Ecto neural progenitor cell (in vitro differentiated cells): ENCODE results near the gene CALCB.

Experiments
- DNase-seq: peaks from one replicate; pipeline ENCODE4 v3.0.0-alpha.2; 2018; ENCODE audit warnings: low spot score

The CALCB gene

DNA sequence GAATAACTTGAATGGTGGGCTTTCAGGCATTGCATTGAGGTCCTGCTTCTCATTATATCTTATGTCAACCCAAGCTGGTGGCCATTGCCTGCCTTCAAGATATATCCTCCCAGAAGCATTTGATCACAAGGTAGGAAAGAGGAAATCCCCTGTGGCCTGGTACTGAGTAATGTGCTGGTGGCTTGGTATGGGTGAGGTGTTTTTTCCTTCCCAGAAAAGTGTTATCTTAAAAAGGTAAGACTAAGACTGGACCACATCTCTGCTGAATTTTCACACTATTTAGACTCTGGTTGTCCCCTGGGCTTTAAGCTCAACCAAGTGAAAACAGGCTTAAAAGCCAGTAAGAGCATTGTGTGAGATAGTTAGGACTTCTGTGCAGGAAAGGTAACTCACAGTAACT is 45.0 kb downstream of the CALCB start:
- no peak for DNase-seq

DNA sequence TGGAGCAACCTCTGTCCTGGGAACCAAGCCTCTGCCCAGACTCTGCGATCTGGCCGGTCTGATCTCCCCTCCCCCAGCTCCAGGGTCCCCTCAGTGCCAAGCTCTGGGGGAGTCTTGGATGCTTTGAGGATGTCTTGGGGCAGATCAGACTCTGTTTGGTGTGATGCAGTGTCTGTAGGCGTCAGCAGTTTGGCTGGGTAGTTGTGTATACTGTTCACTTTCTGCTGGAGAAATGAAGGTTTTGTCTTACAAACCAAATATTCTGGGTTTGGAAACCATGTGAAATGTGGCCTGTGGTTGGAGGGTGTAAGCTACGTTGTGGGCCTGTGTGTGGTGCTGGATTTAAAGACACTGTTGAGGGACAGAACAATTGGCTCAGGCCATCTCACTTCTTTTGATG is 46.0 kb downstream of the CALCB start:
- no peak for DNase-seq

DNA sequence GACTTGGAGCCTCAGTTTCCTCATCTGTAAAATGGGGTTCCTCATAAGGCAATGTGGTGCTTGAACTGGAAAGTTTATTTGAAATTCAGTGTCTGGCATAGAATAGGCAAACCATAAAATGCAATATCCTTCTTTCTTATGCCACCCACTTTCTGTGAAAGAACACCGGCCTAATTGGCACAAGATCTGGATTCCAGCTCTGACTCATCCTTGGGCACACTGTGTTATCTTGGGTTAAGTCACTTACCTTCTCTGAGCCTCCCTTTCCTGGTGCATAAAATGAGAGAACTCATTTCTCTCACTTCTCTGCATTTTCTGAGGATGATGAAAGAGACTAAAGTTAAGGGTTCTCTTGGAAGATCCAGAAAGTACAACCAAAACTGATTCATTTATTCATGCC is 46.4 kb downstream of the CALCB start:
- no peak for DNase-seq

DNA sequence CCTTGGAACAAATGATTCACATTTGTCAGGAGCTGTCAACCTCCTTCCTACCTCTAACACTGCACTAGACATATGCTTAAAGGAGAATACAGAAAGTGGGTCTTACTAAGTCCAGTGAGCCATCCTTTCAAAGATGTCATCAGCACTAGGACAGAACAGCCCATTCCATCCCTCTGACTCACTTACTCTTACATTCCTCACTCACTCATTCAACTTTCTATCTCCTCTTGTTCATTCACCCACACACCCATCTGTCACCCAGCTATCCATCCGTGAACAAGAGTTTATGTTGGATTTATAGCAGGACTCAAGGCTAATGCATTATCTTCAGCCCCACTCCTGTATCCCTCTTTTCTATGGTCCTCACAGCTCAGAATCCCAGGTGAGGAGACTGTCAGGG is 50.5 kb downstream of the CALCB start:
- no peak for DNase-seq

DNA sequence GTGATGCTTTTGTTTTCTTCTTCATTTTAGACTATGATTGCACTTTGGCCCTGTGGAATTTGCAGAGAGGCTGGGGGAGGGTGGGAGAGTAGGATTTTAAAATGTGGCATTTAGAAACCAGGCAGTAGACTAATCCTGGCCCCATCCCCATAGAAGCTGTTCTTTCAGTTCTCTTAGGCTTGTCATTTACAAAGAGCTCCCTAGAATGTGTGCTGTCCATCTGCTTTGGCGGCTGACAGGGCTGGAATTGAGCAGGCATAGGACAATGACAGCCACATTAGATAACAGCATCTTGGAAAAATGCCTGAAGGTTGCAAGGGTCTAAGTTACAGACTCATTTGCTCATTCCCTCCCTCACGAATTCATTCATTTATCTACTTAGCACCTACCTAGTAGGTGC is 51.1 kb downstream of the CALCB start:
- no peak for DNase-seq

DNA sequence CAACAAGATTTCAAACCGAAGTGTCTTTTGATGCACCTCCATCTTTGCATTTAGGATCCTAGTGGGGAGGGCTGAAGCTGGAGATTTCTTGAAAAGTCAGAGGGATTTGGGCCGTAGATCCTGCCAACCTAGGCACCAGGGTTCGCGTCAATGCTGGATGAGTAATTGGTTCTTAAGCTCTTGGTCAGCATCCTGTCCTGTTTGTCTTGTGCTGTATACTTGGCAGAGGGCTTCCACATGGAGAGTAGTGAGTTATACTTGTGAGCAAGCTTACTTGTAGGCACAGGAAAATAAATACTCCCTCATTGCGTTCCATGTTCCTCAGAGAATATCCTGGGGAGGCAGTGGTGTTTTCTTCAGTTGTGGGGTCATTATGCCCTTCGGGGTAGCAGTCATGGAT is 53.9 kb downstream of the CALCB start:
- DNase-seq = no peak
